Measurements from ENCODE around the gene NHERF1. TPM values are rescaled to one million over a fixed set of nuclear protein-coding genes. Genes with fewer than 3 reads are reported as not detected.

Gene NHERF1
- total and polyA plus RNA-seq, 2 of the 13 experiments (the other 11 are each of a cell fraction or from before 2014, with no cell fraction given) = 169 to 269 TPM

DNA sequence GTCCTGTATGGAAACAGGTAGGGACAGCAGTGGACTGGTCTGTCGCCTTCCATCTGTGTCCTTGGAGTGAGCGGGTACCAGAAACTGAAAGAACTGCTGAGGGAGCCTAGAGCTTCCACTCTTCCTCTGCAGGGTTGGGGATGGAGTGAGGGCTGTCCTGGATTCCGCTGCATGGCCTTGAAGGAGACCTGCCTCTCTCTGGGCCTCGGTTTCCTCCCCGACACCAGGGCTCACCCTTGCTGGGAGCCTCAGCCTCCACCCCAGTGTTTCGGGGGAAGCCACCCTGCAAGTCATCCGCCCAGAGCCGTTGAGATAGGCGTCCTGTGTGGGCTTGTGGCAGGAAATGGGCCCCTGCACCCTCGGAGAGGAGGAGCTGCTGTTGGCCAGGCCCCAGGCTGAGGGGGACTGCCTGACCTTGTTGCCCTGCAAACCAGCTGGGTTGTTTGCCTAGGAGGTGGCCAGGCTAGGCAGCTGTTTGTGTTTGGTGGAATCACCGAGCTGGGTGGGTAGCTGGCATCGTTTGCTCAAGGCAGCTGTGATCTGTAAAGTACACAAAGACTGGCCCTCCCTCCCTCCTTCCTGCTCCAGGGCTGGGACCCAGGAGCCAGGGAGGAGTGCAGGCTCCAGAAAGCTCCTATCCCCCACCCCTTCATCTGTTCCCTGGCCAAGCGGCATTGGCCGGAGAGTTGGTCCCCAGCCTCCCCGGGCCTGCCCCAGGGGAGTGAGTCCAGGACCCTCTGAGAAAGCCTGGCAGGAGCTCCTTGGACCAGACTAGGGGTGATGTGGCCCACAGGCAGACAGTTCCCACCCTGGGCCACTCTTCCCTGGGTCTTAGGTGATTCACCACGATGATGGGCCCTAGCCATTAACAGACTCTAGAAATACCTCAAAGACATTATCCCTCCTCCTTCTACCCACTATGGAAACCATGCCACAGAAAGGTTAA is 10.1 kb upstream of the NHERF1 start (continued):
- peak; percentile 56; the same call in 1 of the 2 replicates for TF ChIP-seq RERE (CRISPR knock-in tag; IDR thresholded peaks at IDR 0.05; ENCODE audit: low read depth)
- TF ChIP-seq ZNF678 (CRISPR knock-in tag; IDR thresholded peaks at IDR 0.05) = no peak

DNA sequence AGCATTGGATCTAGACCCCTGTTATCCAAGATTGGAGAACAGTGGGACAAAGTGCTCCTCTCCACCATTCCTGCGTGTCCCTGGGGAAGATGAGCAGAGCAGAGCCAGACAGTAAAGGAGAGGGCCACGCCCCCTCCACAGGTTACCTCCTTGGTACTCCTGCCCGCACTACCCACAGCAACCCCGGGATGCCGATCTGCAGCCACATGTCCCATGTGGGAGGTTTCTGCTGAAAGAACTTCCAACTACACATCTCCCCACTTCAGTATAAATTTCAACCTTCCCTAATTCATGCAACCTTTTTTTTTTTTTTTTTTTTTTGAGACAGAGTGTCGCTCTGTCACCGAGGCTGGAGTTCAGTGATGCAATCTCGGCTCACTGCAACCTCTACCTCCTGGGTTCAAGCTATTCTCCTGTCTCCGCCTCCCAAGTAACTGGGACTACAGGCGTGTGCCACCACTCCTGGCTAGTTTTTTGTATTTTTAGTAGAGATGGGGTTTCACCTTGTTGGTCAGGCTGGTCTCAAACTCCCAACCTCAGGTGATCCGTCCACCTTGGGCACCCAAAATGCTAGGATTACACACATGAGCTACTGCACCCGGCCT is 9.1 kb upstream of the NHERF1 start:
- no TSS peak for BruUV-seq (replicated peaks)
- H3K4me2 ChIP-seq (ENCODE audit: low read depth, low read length) = no peak overlapping the region
- DNase-seq (ENCODE audit: low spot score) = no peak
- intact Hi-C loops (cut with micrococcal nuclease; ENCODE audit: unreplicated experiment) = no loop called here
- no peak overlapping the region for H3K9ac ChIP-seq (ENCODE audit: insufficient read depth, low read depth, low read length)
- no peaks in the 10 kb centered on the region for H3K9me3 ChIP-seq (ENCODE audit: low read length)
- CTCF ChIA-PET (ENCODE audit: low intra/inter-chr PET ratio, low total read pairs) = no interaction called here
- H3K27ac ChIP-seq (ENCODE audit: extremely low read length, insufficient read depth, low read length) = no peak overlapping the region
- H3K36me3 ChIP-seq (replicated peaks in 1 of 2; ENCODE audit: control insufficient read depth in 1 of 2, insufficient read depth in 2 of 2, low read length in 2 of 2) = no peaks in the 10 kb centered on the region
- WGBS (ENCODE audit: low lambda C conversion rate) = 25% methylated on average over 12 of the region's 12 CpGs
- POLR2A ChIA-PET = interaction anchor here (3.9 to 5.6 kb wide), 5 partner anchors 13 to 309 kb away, joined by 20 to 221 read pairs (median 68); partner anchors contain the start of genes FDXR and NAT9
- TF ChIP-seq ZFP37 (CRISPR knock-in tag; IDR thresholded peaks at IDR 0.05; ENCODE audit: borderline replicate concordance) (no peak), CEBPB (IDR thresholded peaks at IDR 0.05; ENCODE audit: borderline replicate concordance, low read depth, low read length) (peak; percentile 24; the same call in 1 of the 2 replicates), ZNF460 (CRISPR knock-in tag; IDR thresholded peaks at IDR 0.05; ENCODE audit: borderline replicate concordance) (peak; percentile 53; the same call in 1 of the 2 replicates), CEBPG (CRISPR knock-in tag; IDR thresholded peaks at IDR 0.05) (0 out of 2 replicates have a peak, but pooled peaks have one; percentile 21), ZNF557 (CRISPR knock-in tag; IDR thresholded peaks at IDR 0.05) (no peak)
- no peak overlapping the region for H3K4me3 ChIP-seq (replicated peaks in 1 of 3; ENCODE audit: insufficient read depth in 1 of 3, low read depth in 2 of 3, low read length in 3 of 3)
- no peaks in the 10 kb centered on the region for H4K20me1 ChIP-seq (ENCODE audit: insufficient read depth, low read length)
- peaks cover 70% of the 10 kb centered on the region for H3K4me1 ChIP-seq (ENCODE audit: insufficient read depth, low read length)
- H3K27me3 ChIP-seq (ENCODE audit: control insufficient read depth in 1 of 2, insufficient read depth in 2 of 2, low read length in 2 of 2) = peaks cover 5 to 36% of the 10 kb centered on the region in 2 experiments; a peak in 3 of 5 replicates
- H2AFZ ChIP-seq (ENCODE audit: low read length) = no peak overlapping the region
- FAIRE-seq = no peak
- no peaks in the 10 kb centered on the region for H3K79me2 ChIP-seq (ENCODE audit: insufficient read depth, low read length)
- no peak for ATAC-seq
- in situ Hi-C loops (cut with HindIII; ENCODE audit: extremely low pct_ligation_motif_present, low pct_unique_long_range_greater_than_20kb) = loop anchor here (5.0 kb wide), 1 partner anchor 82 kb away; no protein-coding TSS in a partner anchor
